GM13976 (cell line): ENCODE data around the gene FBXW7.

Experiments
- DNase-seq: peaks from one replicate; pipeline ENCODE4 v3.0.0; 2012; ENCODE audit warnings: low spot score
- in situ Hi-C: fragments of 300-500 bp; cut with MboI; formaldehyde crosslinking; loops from one replicate; pipeline ENCODE4 v1.12.0; 2022; ENCODE audit warnings: low sequenced_read_pairs, mixed read lengths, inconsistent platforms; ENCODE audit not compliant: unreplicated experiment
- TF ChIP-seq, protein P1 (sequence below): IDR thresholded peaks from 2 replicates; pipeline ENCODE4 v1.5.1; 2012; ENCODE audit warnings: borderline replicate concordance, mild to moderate bottlenecking; ENCODE audit not compliant: insufficient read depth; ENCODE audit errors: extremely low read depth, missing control alignments, control extremely low read depth

Gene FBXW7

GRCh38 chr4:152499344-152499743 is 36.5 kb downstream of the FBXW7 start:
- in situ Hi-C loops = no loop called here
- DNase-seq = no peak
- TF ChIP-seq, protein P1, sequence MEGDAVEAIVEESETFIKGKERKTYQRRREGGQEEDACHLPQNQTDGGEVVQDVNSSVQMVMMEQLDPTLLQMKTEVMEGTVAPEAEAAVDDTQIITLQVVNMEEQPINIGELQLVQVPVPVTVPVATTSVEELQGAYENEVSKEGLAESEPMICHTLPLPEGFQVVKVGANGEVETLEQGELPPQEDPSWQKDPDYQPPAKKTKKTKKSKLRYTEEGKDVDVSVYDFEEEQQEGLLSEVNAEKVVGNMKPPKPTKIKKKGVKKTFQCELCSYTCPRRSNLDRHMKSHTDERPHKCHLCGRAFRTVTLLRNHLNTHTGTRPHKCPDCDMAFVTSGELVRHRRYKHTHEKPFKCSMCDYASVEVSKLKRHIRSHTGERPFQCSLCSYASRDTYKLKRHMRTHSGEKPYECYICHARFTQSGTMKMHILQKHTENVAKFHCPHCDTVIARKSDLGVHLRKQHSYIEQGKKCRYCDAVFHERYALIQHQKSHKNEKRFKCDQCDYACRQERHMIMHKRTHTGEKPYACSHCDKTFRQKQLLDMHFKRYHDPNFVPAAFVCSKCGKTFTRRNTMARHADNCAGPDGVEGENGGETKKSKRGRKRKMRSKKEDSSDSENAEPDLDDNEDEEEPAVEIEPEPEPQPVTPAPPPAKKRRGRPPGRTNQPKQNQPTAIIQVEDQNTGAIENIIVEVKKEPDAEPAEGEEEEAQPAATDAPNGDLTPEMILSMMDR = no peak

GRCh38 chr4:152494020-152494419 is 41.9 kb downstream of the FBXW7 start:
- TF ChIP-seq, protein P1 = no peak
- no peak for DNase-seq
- in situ Hi-C loops = no loop called here

DNA sequence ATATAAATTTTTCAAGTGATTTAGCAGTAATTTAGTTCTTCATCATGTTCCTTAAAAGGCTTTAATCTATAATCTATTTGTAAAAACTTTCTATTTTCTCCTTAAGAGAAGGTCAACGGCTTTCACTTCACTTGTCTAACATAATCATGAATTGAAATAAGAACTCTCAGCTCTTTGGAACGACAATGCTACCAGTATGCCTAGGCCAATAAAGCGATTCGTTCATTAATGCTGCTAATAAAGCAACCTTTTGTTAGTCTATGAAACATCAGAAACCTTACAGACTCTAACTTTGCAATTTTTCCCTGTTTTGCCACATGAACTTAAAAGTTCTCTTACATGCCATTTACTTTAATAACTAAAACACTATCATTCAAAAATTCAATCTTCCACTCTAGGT is 47.6 kb downstream of the FBXW7 start:
- in situ Hi-C loops = no loop called here
- DNase-seq = no peak
- TF ChIP-seq, protein P1 = no peak

DNA sequence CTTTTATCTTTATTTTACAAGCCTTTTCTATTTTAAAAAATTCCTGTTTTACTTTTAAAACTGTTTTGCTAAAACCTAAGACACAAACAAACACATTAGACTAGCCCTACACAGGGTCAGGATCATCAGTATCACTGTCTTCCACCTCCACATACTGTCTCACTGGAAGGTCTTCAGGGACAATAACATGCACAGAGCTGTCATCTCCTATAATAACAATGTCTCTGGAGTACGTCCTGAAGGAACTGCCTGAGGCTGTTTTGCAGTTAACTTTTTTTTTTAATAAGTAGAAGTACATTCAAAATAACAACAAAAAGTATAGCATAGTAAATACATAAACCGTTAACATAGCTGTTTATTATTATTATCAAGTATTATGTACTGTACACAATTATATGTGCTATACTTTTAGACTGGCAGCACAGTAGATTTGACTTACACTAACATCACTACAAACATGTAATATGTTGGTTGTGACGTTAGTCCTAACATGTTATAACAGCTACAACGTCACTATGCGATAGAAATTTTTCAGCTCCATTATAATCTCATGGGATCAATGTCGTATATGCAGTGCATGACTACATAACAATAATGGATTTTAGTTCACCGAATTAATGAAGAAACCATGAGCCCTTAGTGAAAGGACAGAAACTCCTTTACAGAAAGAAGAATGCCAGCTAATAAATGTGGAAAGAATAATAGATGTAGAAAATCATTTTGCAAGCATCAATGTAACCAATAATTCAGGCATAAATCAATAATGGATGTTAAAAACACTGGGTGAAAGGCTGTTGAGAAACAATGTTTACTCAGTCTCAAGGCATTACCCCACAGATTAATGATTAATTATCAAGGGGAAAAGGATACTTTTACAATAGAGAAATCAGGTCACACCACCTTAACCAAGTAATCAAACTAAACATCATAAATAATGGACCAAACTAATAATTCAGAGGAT is 49.2 kb downstream of the FBXW7 start:
- in situ Hi-C loops = no loop called here
- TF ChIP-seq, protein P1 = no peak

GRCh38 chr4:152485726-152486276 is 50.1 kb downstream of the FBXW7 start:
- no peak for DNase-seq
- TF ChIP-seq, protein P1 = no peak
- in situ Hi-C loops = no loop called here

More for the DNA sequence above, 49.2 kb downstream of the FBXW7 start:
- no peak for DNase-seq

DNA sequence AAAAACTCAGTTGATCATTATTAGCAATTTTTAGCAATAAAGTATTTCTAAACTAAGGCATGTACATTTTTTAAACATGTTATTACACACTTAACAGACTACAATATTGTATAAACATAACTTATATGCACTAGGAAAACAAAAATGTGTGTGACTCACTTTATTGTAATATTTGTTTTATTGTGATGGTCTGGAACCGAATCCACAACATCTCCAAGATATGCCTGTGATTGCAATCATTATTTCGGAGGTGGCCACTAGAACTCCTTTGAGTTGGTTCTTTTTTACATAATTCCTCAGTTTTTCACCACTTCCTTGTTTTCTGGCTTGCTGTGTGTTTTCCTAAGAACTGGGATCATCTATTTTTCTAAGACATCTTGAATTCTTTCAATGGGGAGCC is 53.7 kb downstream of the FBXW7 start:
- TF ChIP-seq, protein P1 = no peak
- no peak for DNase-seq
- in situ Hi-C loops = no loop called here

DNA sequence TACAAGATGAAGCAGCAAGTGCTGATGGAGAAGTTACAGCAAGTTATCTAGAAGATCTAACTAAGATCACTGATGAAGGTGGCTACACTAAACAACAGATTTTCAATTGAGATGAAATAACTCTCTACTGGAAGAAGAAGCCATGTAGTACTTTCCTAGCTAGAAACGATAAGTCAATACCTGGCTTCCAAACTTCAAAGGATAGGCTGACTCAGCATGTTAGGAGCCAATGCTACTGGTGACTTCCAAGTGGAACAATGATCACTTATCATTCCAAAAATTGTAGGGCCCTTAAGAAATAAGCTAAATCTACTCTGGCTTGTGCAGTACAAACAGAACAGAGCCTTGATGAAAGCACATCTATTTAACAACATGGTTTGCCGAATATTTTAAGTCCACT is 55.0 kb downstream of the FBXW7 start:
- TF ChIP-seq, protein P1 = no peak
- no peak for DNase-seq
- in situ Hi-C loops = no loop called here
